Inflammatory macrophage (primary cell): ENCODE measurements around the gene ST6GALNAC2.
A peak's percentile ranks its signal among the peaks of the same experiment; 100 is the strongest.
"Not testable (repeated sequence)": the region's sequence is repeated elsewhere in the genome, so short reads cannot be mapped to it uniquely, and the experiment has no call there.

Experiments used
- DNase-seq, 2 donors: peaks; one replicate each; pipeline ENCODE4 v3.0.0-alpha.2; 2020 to 2022

The ST6GALNAC2 gene

GRCh38 chr17:76538941-76539570 lies 46.6 kb downstream of the ST6GALNAC2 start:
- no peak for DNase-seq

GRCh38 chr17:76538281-76538931 lies 47.3 kb downstream of the ST6GALNAC2 start:
- DNase-seq, result peak in 1 of 2 donors; percentile 50

- DNase-seq, result peak in 1 of 2 donors; percentile 19
Observed at GRCh38 chr17:76537578-76538280, 47.9 kb downstream of the ST6GALNAC2 start, which contains the start of gene CYGB. CYGB (minus strand) TSS chr17:76537709; CDS start chr17:76537542, 167 bp downstream.

GRCh38 chr17:76537288-76537577 lies 48.4 kb downstream of the ST6GALNAC2 start:
- DNase-seq, result peak in 1 of 2 donors; percentile 29

GRCh38 chr17:76536511-76537287 lies 49.0 kb downstream of the ST6GALNAC2 start:
- DNase-seq, result no peak

GRCh38 chr17:76535788-76536510 lies 49.7 kb downstream of the ST6GALNAC2 start:
- no peak for DNase-seq

GRCh38 chr17:76534831-76535732 lies 50.6 kb downstream of the ST6GALNAC2 start:
- DNase-seq, result peak in 1 of 2 donors; percentile 67

GRCh38 chr17:76533640-76534359 lies 51.9 kb downstream of the ST6GALNAC2 start:
- DNase-seq, result not testable (repeated sequence)

GRCh38 chr17:76532072-76532651 lies 53.5 kb downstream of the ST6GALNAC2 start:
- DNase-seq, result no peak

GRCh38 chr17:76531486-76532038 lies 54.1 kb downstream of the ST6GALNAC2 start:
- no peak for DNase-seq

GRCh38 chr17:76530811-76531485 lies 54.7 kb downstream of the ST6GALNAC2 start:
- DNase-seq, result no peak

- DNase-seq, result peak; percentile 79 to 89
Observed at GRCh38 chr17:76530095-76530723, 55.5 kb downstream of the ST6GALNAC2 start.

GRCh38 chr17:76529224-76530094 lies 56.2 kb downstream of the ST6GALNAC2 start:
- peak; percentile 82 to 91 for DNase-seq

- no peak for DNase-seq
Observed at GRCh38 chr17:76528528-76529223, 57.0 kb downstream of the ST6GALNAC2 start.

- no peak for DNase-seq
Observed at GRCh38 chr17:76528156-76528527, 57.5 kb downstream of the ST6GALNAC2 start.

GRCh38 chr17:76527430-76528111 lies 58.1 kb downstream of the ST6GALNAC2 start:
- DNase-seq, result peak in 1 of 2 donors; percentile 49
